ENCODE data around the gene FRMD4A. TPM values are rescaled to one million over a fixed set of nuclear protein-coding genes. Genes with fewer than 3 reads are reported as not detected.

The FRMD4A gene
- total RNA-seq, 1 experiment from 2014 or later: 18.3 TPM

DNA sequence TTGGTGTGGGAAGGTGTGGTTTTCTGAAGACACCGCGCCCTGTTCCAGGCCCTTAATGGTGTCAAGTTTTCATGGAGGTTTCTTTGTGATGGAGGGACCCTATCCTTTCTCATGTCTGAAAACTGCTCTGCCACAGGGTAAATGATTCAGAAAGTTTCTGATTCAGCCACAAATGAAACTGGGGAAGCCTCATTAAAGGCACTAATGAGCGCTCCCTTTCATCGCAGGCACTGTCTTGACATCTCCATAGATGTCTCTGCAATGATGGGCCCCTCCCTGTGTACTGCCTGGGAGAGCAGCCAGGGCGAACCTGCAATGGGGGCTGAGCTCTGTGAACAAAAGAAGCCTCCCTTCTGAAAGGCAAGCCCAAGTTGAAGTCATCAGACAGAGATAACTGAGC, 388.7 kb downstream of the FRMD4A start:
- no peak overlapping the region for H3K4me3 ChIP-seq
- H3F3A ChIP-seq (ENCODE audit: insufficient read depth, low read depth): peaks cover 8% of the 10 kb centered on the region; the same call in 1 of the 2 replicates
- no peak overlapping the region for H3K4me2 ChIP-seq
- no peak overlapping the region for H3K27ac ChIP-seq
- H3K9me3 ChIP-seq (ENCODE audit: insufficient read depth, low read depth): no peaks in the 10 kb centered on the region
- no peak for DNase-seq
- peaks cover 19% of the 10 kb centered on the region for H3K4me1 ChIP-seq (replicated peaks; ENCODE audit: insufficient read depth)
- TF ChIP-seq, protein P1, sequence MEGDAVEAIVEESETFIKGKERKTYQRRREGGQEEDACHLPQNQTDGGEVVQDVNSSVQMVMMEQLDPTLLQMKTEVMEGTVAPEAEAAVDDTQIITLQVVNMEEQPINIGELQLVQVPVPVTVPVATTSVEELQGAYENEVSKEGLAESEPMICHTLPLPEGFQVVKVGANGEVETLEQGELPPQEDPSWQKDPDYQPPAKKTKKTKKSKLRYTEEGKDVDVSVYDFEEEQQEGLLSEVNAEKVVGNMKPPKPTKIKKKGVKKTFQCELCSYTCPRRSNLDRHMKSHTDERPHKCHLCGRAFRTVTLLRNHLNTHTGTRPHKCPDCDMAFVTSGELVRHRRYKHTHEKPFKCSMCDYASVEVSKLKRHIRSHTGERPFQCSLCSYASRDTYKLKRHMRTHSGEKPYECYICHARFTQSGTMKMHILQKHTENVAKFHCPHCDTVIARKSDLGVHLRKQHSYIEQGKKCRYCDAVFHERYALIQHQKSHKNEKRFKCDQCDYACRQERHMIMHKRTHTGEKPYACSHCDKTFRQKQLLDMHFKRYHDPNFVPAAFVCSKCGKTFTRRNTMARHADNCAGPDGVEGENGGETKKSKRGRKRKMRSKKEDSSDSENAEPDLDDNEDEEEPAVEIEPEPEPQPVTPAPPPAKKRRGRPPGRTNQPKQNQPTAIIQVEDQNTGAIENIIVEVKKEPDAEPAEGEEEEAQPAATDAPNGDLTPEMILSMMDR (conservative IDR thresholded peaks at IDR 0.05): no peak
- no peak for TF ChIP-seq EZH2 (IDR thresholded peaks at IDR 0.05; ENCODE audit: low read depth)
- no peaks in the 10 kb centered on the region for H4K20me1 ChIP-seq (ENCODE audit: insufficient read depth)
- intact Hi-C loops (cut with micrococcal nuclease; ENCODE audit: unreplicated experiment): no loop called here
- H3K36me3 ChIP-seq (ENCODE audit: low read depth): no peaks in the 10 kb centered on the region
- H3K79me2 ChIP-seq (ENCODE audit: low read depth): no peaks in the 10 kb centered on the region
- no TSS peak for BruUV-seq (replicated peaks)
- ChIA-PET CTCF (no interaction called here), POLR2A (ENCODE audit: unreplicated experiment) (no interaction called here)
- H3K27me3 ChIP-seq (ENCODE audit: insufficient read depth, low read depth): no peaks in the 10 kb centered on the region
- H2AFZ ChIP-seq: no peak overlapping the region
- no peaks in the 10 kb centered on the region for H3K9me2 ChIP-seq (ENCODE audit: insufficient read depth)

- Histone ChIP-seq H3F3A (ENCODE audit: insufficient read depth, low read depth) (no peaks in the 10 kb centered on the region), H3K36me3 (ENCODE audit: low read depth) (no peaks in the 10 kb centered on the region), H2AFZ (no peak overlapping the region), H3K4me3 (no peak overlapping the region), H3K9me3 (ENCODE audit: insufficient read depth, low read depth) (no peaks in the 10 kb centered on the region), H4K20me1 (ENCODE audit: insufficient read depth) (no peaks in the 10 kb centered on the region), H3K9me2 (ENCODE audit: insufficient read depth) (no peaks in the 10 kb centered on the region), H3K27me3 (ENCODE audit: insufficient read depth, low read depth) (no peaks in the 10 kb centered on the region), H3K4me1 (replicated peaks; ENCODE audit: insufficient read depth) (peaks cover under 1% of the 10 kb centered on the region; the same call in 1 of the 2 replicates), H3K79me2 (ENCODE audit: low read depth) (no peaks in the 10 kb centered on the region), H3K27ac (no peak overlapping the region), H3K4me2 (no peak overlapping the region)
- BruUV-seq (replicated peaks): no TSS peak
- intact Hi-C loops (cut with micrococcal nuclease; ENCODE audit: unreplicated experiment): no loop called here
- no peak for TF ChIP-seq EZH2 (IDR thresholded peaks at IDR 0.05; ENCODE audit: low read depth)
- TF ChIP-seq, protein P1 (conservative IDR thresholded peaks at IDR 0.05): no peak
- DNase-seq: no peak
- ChIA-PET POLR2A (ENCODE audit: unreplicated experiment) (no interaction called here), CTCF (interaction anchor here (0.5 kb wide), 1 partner anchor 558 kb away, joined by 12 read pairs; no protein-coding TSS in a partner anchor)
These were observed 391.3 kb downstream of the FRMD4A start for GRCh38 chr10:13939391-13939790.

GRCh38 chr10:13938950-13939349, 391.8 kb downstream of the FRMD4A start:
- ChIA-PET POLR2A (ENCODE audit: unreplicated experiment) (no interaction called here), CTCF (no interaction called here)
- H3K9me3 ChIP-seq (ENCODE audit: insufficient read depth, low read depth): no peaks in the 10 kb centered on the region
- H3K79me2 ChIP-seq (ENCODE audit: low read depth): no peaks in the 10 kb centered on the region
- no peak overlapping the region for H2AFZ ChIP-seq
- intact Hi-C loops (cut with micrococcal nuclease; ENCODE audit: unreplicated experiment): no loop called here
- no peaks in the 10 kb centered on the region; the same call in 1 of the 2 replicates for H3K4me1 ChIP-seq (replicated peaks; ENCODE audit: insufficient read depth)
- H3K4me2 ChIP-seq: no peak overlapping the region
- H3K9me2 ChIP-seq (ENCODE audit: insufficient read depth): no peaks in the 10 kb centered on the region
- no peak for TF ChIP-seq EZH2 (IDR thresholded peaks at IDR 0.05; ENCODE audit: low read depth)
- TF ChIP-seq, protein P1 (conservative IDR thresholded peaks at IDR 0.05): no peak
- no peaks in the 10 kb centered on the region for H3F3A ChIP-seq (ENCODE audit: insufficient read depth, low read depth)
- no peak overlapping the region for H3K27ac ChIP-seq
- no peaks in the 10 kb centered on the region for H3K36me3 ChIP-seq (ENCODE audit: low read depth)
- no peaks in the 10 kb centered on the region for H3K27me3 ChIP-seq (ENCODE audit: insufficient read depth, low read depth)
- H3K4me3 ChIP-seq: no peak overlapping the region
- H4K20me1 ChIP-seq (ENCODE audit: insufficient read depth): no peaks in the 10 kb centered on the region
- DNase-seq: no peak
- BruUV-seq (replicated peaks): no TSS peak
